HG02938 (cell line): Measurements from ENCODE around the gene NOC4L.

Source experiments
- ATAC-seq: cut with Tn5 transposase; IDR thresholded peaks from one replicate; pipeline ENCODE4 v1.9.1; 2021; ENCODE audit warnings: mild to moderate bottlenecking, moderate library complexity; ENCODE audit not compliant: unreplicated experiment

NOC4L gene

GRCh38 chr12:132166801-132167591, 22.7 kb downstream of the NOC4L start:
- no peak for ATAC-seq

- no peak for ATAC-seq
These were observed 23.5 kb downstream of the NOC4L start for GRCh38 chr12:132167611-132168310.

DNA sequence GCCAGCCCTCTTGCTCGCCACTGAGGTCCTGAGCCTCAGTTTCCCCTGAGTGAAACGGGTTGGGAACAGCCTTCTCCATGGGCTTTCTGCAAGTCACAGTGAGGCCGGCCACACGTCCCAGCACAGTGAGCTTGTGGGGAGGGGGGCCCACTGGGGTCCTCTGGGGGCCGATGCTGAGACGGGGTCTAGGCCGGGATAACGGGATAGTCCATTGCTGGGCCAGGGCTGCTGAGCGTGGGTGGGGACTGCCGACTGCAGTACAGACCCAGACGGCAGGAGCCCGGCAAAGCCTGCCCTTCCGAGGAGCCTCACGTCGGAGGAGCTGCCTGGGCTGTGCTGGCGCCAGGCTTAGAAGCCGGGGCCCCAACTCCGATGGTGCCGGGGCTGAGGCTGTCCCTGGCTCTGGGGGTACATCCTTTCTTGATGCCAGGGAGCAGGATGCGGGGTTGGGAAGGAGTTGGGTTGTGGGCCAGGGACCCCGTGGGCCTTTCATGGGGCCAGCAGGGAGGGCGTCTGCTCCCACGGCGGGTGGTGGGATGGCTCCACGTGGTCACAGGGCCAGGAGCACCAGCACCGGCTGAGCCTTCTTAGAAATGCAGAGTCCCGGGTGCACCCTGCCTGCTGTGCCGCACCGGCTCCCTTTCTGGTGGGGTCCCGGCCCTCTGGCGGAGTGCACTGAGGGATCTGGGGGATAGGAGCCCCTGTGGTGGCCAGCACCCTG, 24.2 kb downstream of the NOC4L start:
- no peak for ATAC-seq

DNA sequence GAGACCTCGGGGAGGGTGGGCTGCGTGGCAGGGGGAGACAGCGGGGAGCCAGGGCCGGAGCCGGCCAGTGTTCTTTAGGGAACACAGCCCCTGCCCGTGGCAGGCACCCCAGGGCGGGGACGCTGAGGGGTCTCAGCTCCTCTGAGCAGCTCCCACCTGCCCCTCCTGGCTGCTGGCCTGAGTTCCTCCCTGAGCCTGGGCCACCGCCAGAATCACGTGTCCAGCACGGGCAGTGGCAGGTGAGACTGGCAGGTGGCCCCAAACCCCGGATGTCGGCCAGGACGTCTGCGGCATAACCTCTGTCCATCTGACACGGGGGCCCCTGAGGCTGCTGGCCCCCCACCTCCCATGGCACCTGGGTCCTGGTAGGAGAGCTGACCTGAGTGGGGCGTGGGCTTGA, 25.1 kb downstream of the NOC4L start:
- ATAC-seq: no peak

DNA sequence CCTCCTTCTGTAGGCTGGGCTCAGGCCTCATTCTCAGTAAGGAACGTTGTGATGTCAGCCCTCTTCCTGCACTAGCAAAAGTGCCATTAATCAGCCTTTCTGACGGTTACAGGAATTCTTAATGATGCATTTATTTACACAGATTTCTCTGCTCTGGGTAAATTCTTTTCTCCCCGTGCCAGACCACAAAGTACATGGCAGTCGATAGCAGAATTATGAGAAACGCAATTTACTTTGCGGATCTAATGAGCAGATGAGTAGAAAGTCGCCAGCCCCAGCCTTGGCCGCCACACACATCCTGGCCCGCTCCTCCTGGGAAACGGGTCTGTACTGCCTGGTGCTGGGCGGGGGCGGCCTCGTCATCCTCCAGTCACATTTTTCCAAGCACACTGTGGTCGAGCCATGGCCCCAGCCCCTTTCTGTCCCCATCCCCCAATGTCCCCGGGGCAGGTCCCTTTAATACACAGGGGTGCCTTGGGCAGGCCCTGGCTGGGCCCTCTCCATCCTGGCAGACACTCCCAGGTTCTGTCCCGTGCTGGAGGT, 25.9 kb downstream of the NOC4L start:
- no peak for ATAC-seq

DNA sequence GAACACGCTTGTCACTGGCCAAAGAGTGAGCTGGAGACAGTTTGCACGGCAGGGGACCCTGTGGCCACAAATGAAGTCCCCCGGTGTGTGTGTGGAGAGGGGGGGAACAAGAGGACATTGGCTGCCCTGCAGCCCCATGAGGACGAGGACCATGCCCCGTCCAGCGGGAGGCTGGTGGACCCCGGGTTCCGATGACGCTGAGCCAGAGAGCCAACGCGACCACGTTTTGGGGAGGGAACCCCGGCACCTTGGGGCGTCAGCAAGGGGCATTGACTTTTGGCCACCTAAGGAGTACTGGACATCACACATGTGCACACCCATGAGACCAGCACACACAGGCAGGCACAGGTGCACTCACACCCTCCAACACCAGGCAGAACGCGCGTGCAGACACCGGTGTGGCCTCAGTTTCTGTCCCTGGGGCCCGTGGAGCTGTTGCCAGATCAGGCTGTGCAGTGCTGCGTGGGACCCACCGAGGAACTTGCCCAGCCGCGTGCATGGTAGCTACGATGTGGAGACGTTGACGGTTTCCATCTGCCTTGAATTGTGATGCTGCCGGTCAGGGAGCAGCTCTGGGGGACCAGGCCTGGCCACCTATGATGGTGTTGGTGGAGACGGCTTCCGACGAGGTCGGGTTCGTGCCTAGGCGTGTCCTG, 26.5 kb downstream of the NOC4L start:
- no peak for ATAC-seq

- no peak for ATAC-seq
These were observed 27.2 kb downstream of the NOC4L start for GRCh38 chr12:132171293-132171967.

GRCh38 chr12:132171968-132172521, 27.8 kb downstream of the NOC4L start:
- no peak for ATAC-seq

- no peak for ATAC-seq
These were observed 28.4 kb downstream of the NOC4L start for GRCh38 chr12:132172619-132173018.

- ATAC-seq: no peak
These were observed 29.1 kb downstream of the NOC4L start for GRCh38 chr12:132173135-132174014.

- no peak for ATAC-seq
These were observed 30.0 kb downstream of the NOC4L start for GRCh38 chr12:132174015-132174838.

DNA sequence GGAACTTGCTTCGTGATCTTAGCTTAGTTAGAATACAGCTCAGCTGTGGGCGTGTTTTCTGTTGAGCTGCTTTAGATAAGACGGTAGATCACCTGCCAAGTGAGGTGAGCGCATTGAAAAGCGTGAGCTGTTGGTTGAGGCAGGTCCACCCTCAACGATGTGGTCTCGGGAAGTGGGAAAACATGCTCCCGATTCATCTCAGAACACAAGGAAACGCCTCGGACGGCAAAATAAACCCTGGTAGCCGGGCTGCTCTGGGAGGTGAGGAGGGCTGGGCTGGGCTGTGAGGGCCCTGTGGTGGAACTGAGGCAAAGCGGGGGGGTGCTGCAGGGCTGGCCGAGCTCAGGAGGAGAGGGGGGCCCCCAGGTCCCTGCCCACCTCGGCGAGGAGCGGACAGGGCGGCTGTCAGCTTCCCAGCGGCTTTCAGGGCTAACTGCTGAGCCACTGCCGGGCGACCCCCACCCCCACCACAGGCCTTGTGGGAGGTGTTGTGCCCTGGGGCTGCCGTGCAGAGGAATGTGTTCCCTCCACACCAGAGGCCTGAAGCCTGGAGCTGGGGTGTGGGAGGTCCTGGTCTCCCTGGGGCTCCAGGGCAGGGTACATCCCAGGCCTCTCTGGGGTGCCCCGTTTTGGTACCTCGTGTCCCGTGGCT, 30.7 kb downstream of the NOC4L start:
- ATAC-seq: no peak

GRCh38 chr12:132175496-132176384, 31.5 kb downstream of the NOC4L start:
- ATAC-seq: no peak

DNA sequence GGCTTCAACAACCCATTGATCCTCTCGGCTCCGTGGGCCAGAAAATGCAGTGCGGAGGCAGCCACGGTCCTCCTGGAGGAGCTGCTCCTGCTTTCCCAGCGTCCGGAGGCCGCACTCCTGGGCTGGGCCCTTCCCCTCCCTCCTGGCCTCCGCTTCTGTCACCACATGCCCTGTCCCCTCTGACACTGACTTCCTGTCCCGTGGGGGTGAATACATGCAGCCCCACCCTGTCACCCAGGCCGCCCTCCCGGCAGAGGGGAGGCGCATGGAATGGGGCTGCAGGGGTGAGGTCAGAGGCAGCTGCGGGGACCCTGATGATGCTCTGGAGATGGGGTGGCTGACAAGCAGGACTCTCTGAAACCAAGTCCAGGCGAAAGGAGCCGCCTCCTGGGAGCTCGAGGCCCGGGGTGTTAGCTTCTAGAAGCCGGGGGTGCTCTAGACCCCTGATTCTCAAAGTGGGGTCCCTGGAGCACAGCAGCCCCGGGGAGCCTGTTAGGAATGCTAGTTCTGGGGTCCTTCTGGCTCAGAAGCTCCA, 32.2 kb downstream of the NOC4L start:
- no peak for ATAC-seq

- no peak for ATAC-seq
These were observed 32.8 kb downstream of the NOC4L start for GRCh38 chr12:132176920-132177551.

GRCh38 chr12:132178316-132178715, 34.1 kb downstream of the NOC4L start:
- no peak for ATAC-seq
